WTC11 (cell line): Measurements from ENCODE around the gene SLIT3.

ENCODE experiments used
- ATF1 ChIP-seq: sonication (generic); formaldehyde crosslinking; IDR thresholded peaks from 2 replicates; pipeline ENCODE4 v1.8.1; 2023; ENCODE audit warnings: mild to moderate bottlenecking, moderate library complexity, missing genetic modification reagents
- ATF2 ChIP-seq: sonication (generic); formaldehyde crosslinking; IDR thresholded peaks from 2 replicates; pipeline ENCODE4 v1.8.1; 2022; ENCODE audit warnings: low read depth, missing genetic modification reagents, borderline replicate concordance
- ATF3 ChIP-seq: sonication (generic); formaldehyde crosslinking; conservative IDR thresholded peaks from 2 replicates; pipeline ENCODE4 v1.8.1; 2022; ENCODE audit warnings: mild to moderate bottlenecking, missing genetic modification reagents
- CTCF ChIP-seq: fragments of 200-600 bp; IDR thresholded peaks from 2 replicates; pipeline ENCODE4 v1.8.0; 2022; ENCODE audit warnings: antibody characterized with exemption
- E2F4 ChIP-seq: sonication (generic); formaldehyde crosslinking; IDR thresholded peaks from 2 replicates; pipeline ENCODE4 v1.8.1; 2022; ENCODE audit warnings: low read depth, mild to moderate bottlenecking, moderate library complexity, missing genetic modification reagents, borderline replicate concordance
- ELF4 ChIP-seq: sonication (generic); formaldehyde crosslinking; IDR thresholded peaks from 2 replicates; pipeline ENCODE4 v1.8.1; 2022; ENCODE audit warnings: low read depth, mild to moderate bottlenecking, moderate library complexity, missing genetic modification reagents
- ESRRA ChIP-seq: sonication (generic); formaldehyde crosslinking; IDR thresholded peaks from 2 replicates; pipeline ENCODE4 v1.8.1; 2022; ENCODE audit warnings: mild to moderate bottlenecking, missing genetic modification reagents, borderline replicate concordance
- FOXP1 ChIP-seq: sonication (generic); formaldehyde crosslinking; IDR thresholded peaks from 2 replicates; pipeline ENCODE4 v1.8.0; 2022; ENCODE audit warnings: missing genetic modification reagents, mild to moderate bottlenecking, moderate library complexity, borderline replicate concordance
- IRF1 ChIP-seq: sonication (generic); formaldehyde crosslinking; IDR thresholded peaks from 2 replicates; pipeline ENCODE4 v1.8.0; 2023; ENCODE audit warnings: missing genetic modification reagents
- KAT7 ChIP-seq: sonication (generic); formaldehyde crosslinking; IDR thresholded peaks from 2 replicates; pipeline ENCODE4 v1.8.1; 2023; ENCODE audit warnings: missing genetic modification reagents, mild to moderate bottlenecking, borderline replicate concordance
- NR2C2 ChIP-seq: sonication (generic); formaldehyde crosslinking; IDR thresholded peaks from 2 replicates; pipeline ENCODE4 v1.8.0; 2022; ENCODE audit warnings: mild to moderate bottlenecking, missing genetic modification reagents
- NR3C1 ChIP-seq: sonication (generic); formaldehyde crosslinking; conservative IDR thresholded peaks from 2 replicates; pipeline ENCODE4 v1.8.1; 2023; ENCODE audit warnings: low read depth, mild to moderate bottlenecking, missing genetic modification reagents
- SMAD3 ChIP-seq: sonication (generic); formaldehyde crosslinking; IDR thresholded peaks from 2 replicates; pipeline ENCODE4 v1.8.0; 2022; ENCODE audit warnings: missing genetic modification reagents, mild to moderate bottlenecking, borderline replicate concordance
- USF2 ChIP-seq: sonication (generic); formaldehyde crosslinking; IDR thresholded peaks from 2 replicates; pipeline ENCODE4 v1.8.1; 2023; ENCODE audit warnings: mild to moderate bottlenecking, missing genetic modification reagents, moderate library complexity

DNA sequence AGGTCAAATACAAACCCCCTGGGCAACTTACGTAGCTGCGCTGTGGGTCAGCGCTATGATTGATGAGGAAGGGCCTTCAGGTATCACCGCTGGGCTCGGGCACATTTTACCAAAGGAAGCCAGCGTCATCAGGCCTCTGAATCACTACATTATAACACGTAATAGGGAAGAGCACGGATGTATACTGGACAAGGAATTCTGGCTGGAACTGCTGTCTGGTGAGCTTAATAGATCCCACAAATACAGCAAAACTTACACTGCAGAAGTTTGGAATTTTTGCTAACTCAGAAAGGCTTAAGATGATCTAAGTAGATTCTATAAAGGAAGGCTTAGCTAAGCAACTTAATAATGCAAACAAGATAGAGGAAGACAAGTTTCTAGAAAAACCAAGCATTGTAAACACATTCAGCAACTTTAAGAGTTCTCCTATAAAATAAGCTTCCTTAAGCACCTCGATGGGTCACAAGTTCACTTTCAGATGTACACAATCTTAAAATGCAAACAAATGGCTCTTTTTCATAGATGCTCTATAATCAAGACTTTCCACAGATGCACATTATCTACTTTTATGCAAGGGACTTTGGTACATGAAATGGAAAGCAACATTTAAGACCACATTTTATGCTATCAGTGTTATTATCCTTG is 361.7 kb downstream of the SLIT3 start:
- TF ChIP-seq ATF2 (CRISPR knock-in tag) (no peak), CTCF (no peak), FOXP1 (CRISPR knock-in tag) (no peak), NR3C1 (CRISPR knock-in tag) (no peak), E2F4 (CRISPR knock-in tag) (no peak), SMAD3 (CRISPR knock-in tag) (no peak), IRF1 (CRISPR knock-in tag) (no peak), ATF1 (CRISPR knock-in tag) (no peak), ELF4 (CRISPR knock-in tag) (no peak), ATF3 (no peak), KAT7 (no peak), USF2 (CRISPR knock-in tag) (no peak), NR2C2 (CRISPR knock-in tag) (no peak), ESRRA (CRISPR knock-in tag) (no peak)
